Ammon's horn (tissue), 1 donor: ENCODE results near the gene PSD2.
A peak's percentile ranks its signal among the peaks of the same experiment; 100 is the strongest.
"Not testable (repeated sequence)": the region's sequence is repeated elsewhere in the genome, so short reads cannot be mapped to it uniquely, and the experiment has no call there.

Experiments
- DNase-seq: peaks from one replicate; pipeline ENCODE4 v3.0.0-alpha.2; 2016; ENCODE audit warnings: low spot score

PSD2 gene

GRCh38 chr5:139789116-139789844 lies 6.3 kb upstream of the PSD2 start:
- peak; percentile 22 for DNase-seq

DNA sequence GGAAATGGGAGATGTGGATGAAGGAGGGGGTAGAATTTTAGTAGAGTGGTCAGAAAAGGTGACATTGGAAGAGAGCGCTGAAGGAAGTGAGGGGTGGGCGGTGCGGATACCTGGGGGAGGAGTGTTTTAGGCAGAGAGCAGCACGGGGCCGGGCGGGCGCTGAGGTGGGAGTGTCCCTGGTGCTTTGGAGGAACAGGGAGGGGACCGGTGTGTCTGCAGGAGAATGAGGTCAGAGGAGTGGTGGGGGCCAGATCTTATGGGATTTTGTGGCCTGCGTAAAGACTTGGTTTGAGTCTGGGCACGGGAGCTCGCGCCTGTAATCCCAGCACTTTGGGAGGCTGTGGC lies 5.8 kb upstream of the PSD2 start:
- DNase-seq = no peak

DNA sequence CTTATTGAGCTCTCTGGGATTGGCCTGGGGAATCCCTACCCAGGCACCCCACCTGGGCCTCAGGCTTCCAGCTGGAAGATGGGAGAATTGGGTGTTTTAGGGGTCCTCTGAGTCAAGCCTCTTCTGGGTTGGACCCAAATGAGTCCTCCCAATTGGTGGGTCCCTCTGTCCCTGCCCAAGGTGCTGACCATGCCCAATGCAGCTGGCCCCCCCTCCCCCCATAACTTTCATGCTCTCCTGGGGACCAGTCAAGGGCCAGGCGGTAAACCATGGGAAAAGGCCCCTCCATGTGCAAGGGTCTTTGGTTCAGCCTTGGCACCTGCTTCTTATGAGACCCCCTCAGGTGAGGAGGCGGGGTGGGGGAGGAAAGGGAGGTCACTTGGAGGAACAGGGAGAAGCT lies 3.4 kb upstream of the PSD2 start:
- no peak for DNase-seq

GRCh38 chr5:139792655-139793054 lies 3.0 kb upstream of the PSD2 start:
- DNase-seq = not testable (repeated sequence)

DNA sequence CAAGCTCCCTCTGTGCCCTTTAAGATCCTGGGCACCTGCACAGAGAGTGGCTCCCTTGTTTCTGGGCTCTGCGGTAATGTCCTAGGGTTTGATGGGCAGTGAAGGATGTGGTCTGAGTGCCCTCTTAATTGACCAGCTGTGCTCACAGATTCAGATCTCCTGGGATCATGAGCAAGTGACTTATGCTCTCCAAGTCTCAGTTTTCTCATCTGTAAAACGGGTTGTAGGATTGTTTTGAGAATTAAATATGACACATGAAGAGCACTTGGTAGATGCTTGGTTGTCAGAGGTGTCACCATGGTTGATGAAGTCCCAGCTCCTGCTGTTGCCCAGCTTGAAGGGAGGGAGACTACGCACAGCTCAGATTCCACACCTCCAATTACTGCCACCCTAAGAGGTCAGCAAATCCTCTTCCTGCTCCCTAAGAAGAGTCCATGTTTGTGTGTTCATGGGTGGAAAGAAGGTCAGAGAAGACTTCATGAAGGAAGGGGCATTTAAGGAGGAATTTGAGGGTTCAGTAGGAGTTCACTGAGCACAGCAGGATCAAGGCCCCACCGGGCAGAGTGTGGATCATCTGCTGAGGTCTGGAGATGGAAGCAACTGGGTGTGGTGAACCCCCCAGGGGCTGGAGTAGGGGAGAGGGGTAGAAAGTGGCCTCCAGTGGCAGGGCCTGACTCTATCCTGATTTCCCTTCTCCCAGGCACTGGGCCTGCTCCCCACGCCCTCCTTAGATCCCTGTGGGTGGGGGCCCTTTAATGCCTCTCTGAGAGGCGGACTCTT lies 1.4 kb upstream of the PSD2 start:
- DNase-seq = no peak

GRCh38 chr5:139796061-139796806 lies 626 bp downstream of the PSD2 start:
- DNase-seq = peak; percentile 28

GRCh38 chr5:139797335-139797734 lies 1.7 kb downstream of the PSD2 start:
- no peak for DNase-seq

GRCh38 chr5:139797856-139798510 lies 2.4 kb downstream of the PSD2 start:
- no peak for DNase-seq

DNA sequence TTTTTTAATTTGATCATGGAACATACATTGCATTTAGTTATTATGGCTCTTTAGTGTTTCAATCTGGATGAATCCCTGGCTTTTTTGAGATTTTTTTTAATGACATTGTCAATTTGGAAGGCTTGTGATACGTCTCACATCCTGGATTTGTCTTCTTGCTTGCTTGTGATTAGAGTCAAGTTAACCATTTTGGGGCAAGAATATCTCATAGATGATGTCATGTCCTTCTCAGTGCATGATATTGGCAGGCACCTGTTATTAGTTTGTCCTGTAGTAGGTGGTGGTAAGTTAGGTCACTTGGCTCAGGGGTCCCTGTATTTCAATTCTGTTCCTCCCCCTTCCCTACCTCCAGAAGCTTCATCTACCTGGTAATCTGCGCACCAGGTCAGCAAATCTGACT lies 3.3 kb downstream of the PSD2 start:
- no peak for DNase-seq

DNA sequence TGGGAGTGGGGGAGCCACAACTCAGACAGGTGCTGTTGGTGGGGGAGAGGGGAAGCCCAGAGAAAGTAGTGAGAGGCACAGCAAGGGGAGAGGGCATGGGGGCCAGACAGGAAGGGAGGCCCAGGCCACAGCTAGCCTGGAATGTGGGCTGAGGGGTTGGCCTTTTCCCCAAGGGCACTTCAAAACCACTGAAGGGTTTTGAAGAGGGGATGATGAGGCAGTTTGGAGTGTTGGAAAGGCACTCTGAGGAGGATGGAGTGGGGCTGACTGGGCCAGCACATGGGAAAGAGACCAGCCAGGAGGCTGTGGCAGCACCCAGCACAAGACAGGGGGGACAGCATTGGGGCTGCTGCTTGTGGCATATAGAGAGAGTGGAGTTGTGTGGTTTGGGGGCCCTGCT lies 3.8 kb downstream of the PSD2 start:
- DNase-seq = no peak

DNA sequence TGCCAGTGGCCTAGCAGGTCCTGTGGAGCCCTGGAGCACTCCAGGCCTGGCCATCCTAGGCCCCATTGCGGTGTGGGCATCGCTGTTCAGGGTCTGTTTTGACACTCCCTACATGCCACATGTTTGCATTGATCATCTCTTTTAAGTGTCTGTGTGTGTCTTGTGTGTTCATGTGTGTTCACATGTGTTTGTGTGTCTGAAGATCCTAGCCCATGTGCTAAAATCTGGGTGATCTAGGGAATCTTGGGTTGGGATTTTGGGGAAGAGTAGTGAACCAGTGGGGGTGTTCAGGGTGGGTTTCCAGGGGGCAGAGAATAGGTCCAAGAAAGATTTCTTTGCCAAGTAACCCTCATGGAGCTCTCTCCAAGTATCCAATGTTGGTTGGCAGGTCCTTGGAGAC lies 8.4 kb downstream of the PSD2 start:
- DNase-seq = no peak

- no peak for DNase-seq
Observed at GRCh38 chr5:139804800-139805397, 9.3 kb downstream of the PSD2 start.

DNA sequence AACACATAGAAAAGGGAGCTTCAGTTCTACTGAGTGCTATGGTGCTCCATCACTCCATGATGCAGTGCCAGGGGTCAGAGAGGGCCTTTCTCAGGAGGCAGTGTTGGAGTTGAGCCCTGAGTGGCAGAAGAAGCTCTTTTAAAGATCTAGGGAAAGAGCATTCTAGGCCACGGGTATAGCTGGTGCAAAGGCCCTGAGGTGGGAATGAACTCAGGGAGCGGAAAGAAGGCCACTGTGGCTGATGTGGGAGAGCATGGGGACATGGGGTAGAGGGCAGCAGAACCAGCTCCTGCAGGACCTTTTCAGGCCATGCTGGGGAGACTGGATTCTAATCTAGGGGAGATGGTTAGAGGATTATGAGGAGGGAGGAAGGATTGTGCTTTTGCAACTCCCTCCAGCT lies 9.9 kb downstream of the PSD2 start:
- DNase-seq = no peak

DNA sequence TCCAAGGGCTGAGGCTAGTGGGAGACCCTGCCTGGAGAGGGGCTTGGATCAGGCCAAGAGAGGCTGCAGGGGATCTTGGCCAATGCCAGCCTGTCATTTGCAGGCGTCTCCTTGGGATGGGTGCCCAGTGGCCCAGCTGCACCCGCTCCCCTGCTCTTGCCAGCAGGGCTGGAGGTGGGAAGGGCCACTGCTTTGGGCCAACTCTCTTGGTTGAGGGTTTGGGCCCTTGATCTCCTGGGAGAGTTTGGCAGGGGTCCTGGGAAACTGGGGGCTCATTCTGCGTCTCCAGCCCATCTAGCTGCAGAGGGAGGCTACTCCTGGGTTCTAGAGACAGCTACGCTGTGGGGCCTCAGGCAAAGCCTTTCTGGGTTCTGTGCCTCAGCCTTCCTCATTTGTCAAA lies 10.5 kb downstream of the PSD2 start:
- DNase-seq = peak; percentile 72

DNA sequence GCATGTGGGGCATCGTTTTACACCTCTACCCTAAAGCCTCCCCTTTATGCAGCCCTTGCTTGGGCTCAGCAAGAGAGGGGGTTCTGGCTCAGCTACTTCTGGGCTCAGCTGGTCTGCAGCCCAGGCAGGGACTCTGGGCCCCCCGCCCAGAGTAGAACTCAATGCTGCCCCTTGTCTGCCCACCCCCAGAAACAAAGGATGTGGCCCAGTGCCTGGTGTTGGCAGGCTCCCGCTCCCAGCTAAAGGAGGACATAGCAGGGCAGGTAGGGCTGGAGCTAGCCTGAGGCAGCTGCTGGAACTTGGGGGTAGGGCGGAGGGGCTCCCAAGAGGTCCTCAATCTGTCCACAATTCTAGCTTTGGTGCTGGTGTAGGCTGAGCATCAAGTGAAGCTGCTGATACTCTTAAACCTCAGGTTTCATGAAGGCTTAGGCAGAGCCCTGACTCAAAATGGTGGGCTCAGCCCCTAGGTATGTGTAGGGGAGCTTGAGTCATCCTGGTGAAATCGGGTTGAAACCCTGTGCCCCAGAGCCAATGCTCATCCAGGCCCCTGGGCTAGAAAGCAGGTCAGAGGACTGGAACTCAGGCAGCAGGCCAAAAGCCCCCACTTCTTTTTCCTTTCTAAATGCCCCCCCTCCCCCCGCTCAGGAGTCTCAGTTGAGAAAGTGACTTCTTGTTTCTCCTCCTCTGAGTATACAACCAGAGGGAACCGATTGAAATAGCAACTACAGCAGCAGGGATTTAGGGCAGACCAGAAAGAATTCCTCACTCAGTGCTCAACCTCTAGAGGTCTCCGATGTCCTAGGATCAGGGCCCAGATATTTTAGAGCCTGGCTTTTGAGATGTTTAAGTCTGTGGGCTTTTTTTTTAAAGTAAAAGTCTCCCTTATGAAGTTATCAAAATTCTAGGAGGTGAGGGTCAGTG lies 11.4 kb downstream of the PSD2 start:
- peak; percentile 76 for DNase-seq

GRCh38 chr5:139807647-139808030 lies 12.0 kb downstream of the PSD2 start:
- no peak for DNase-seq

- DNase-seq = no peak
Observed at GRCh38 chr5:139808481-139809330, 13.1 kb downstream of the PSD2 start.

DNA sequence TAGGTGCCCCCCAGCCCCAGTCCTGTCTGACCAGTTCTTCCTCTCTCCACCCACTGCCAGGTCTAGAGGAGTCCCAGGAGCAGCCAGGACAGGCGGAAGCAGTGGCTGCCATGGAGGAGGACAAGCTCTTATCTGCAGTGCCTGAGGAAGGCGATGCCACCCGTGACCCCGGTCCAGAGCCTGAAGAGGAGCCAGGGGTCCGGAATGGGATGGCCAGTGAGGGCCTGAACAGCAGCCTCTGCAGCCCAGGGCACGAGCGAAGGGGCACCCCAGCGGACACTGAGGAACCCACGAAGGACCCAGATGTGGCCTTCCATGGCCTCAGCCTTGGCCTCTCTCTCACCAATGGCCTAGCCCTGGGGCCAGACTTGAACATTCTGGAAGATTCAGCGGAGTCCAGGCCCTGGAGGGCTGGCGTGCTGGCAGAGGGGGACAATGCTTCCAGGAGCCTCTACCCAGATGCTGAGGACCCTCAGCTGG lies 13.8 kb downstream of the PSD2 start:
- DNase-seq = no peak

DNA sequence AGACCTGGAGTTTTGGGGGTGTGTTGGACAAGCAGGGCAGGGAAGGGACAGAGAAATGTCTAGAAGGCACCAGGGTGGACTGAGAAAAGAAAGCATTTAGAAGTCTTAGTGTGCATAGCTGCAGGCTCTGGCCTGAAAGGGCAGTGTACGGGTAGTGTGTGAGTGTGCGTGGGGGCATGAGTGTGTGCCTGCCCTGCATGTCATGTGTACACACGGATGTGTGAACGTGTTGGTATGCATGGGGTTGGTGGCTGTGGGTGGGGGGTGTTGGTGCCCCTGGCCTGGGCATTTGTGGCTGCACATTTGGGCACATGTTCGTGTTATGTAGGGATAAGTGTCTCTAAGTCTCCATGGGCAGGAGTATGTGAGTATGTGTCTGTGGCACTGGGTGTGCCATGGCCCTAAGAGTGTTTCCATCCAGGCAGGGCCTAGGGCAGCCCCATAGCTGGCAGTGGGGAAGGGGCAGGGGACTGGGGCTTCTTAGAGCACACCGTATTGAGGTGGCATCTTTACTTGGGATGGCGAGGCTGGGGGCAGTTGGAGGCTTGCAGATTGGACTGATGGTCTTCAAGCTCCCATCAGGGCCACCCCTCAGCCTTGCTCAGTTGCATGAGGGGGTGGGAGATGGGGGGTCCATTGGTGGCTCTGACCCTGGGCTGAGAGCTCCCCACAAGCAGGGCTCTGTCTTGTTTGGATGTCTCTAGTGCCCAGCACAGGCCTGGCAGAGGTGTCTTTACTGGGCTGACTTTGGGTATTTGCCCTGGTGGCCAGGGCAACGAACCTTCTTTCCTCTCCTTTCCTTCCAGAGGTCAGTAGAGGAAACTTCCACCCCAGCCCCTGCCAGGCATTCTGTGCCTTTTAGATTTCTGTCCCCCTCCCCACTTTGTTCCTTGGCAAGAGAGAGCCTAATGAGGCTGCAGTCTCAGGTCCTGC lies 15.0 kb downstream of the PSD2 start:
- DNase-seq = peak; percentile 57
